Omental fat pad (tissue), 4 donors: Measurements from ENCODE around the gene INPP4A. TPM values are rescaled to one million over a fixed set of nuclear protein-coding genes. Genes with fewer than 3 reads are reported as not detected.

Source experiments
- ATAC-seq: fragments of 150-250 bp; one replicate; pipeline ENCODE4 v1.9.1; 2016; ENCODE audit warnings: mild to moderate bottlenecking, moderate library complexity; ENCODE audit not compliant: low FRiP score
- DNase-seq: peaks from one replicate; pipeline ENCODE4 v3.0.0-alpha.2; 2019; ENCODE audit warnings: low spot score
- CTCF ChIP-seq, 3 donors: fragments of 450-650 bp; IDR thresholded peaks; one replicate each; pipeline ENCODE4 v1.5.1; 2016 to 2017; ENCODE audit warnings: antibody characterized with exemption in 3 of 3, mild to moderate bottlenecking in 3 of 3, moderate library complexity in 2 of 3
- total RNA-seq, 4 donors: library from RNA; depleted of rRNA; stranded (reverse); fragments of >200 nt; gene quantifications; one replicate each; pipeline ENCODE4 v1.1.0, GENCODE V29; 2016

The INPP4A gene
- total RNA-seq, 4 donors from 2014 or later: 19.6 to 32.2 (median 28.0) TPM

GRCh38 chr2:98571796-98572195 lies 127.1 kb downstream of the INPP4A start:
- ATAC-seq (no peak), DNase-seq (no peak)
- TF ChIP-seq CTCF (IDR thresholded peaks at IDR 0.05): no peak

GRCh38 chr2:98572211-98572610 lies 127.6 kb downstream of the INPP4A start:
- no peak for TF ChIP-seq CTCF (IDR thresholded peaks at IDR 0.05)
- ATAC-seq: no peak
- DNase-seq: no peak

GRCh38 chr2:98572676-98573075 lies 128.0 kb downstream of the INPP4A start:
- TF ChIP-seq CTCF (IDR thresholded peaks at IDR 0.05): no peak
- ATAC-seq (no peak), DNase-seq (no peak)

- DNase-seq (no peak), ATAC-seq (no peak)
- no peak for TF ChIP-seq CTCF (IDR thresholded peaks at IDR 0.05)
Measured at GRCh38 chr2:98573426-98573825, 128.8 kb downstream of the INPP4A start.

- DNase-seq: no peak
- no peak for TF ChIP-seq CTCF (IDR thresholded peaks at IDR 0.05)
- no peak for ATAC-seq
Measured at GRCh38 chr2:98576666-98577312, 132.1 kb downstream of the INPP4A start.

- DNase-seq (no peak), ATAC-seq (no peak)
- no peak for TF ChIP-seq CTCF (IDR thresholded peaks at IDR 0.05)
Measured at GRCh38 chr2:98577313-98577712, 132.7 kb downstream of the INPP4A start.

GRCh38 chr2:98578231-98578630 lies 133.6 kb downstream of the INPP4A start:
- DNase-seq (no peak), ATAC-seq (no peak)
- TF ChIP-seq CTCF (IDR thresholded peaks at IDR 0.05): no peak
